Right kidney (tissue), 9 donors: ENCODE data around the gene LIPK.
"Not testable (repeated sequence)": the region's sequence is repeated elsewhere in the genome, so short reads cannot be mapped to it uniquely, and the experiment has no call there.

Experiments
- DNase-seq: peaks from one replicate; pipeline ENCODE4 v3.0.0-alpha.2; 2016
- long read RNA-seq, 8 donors: transcript quantifications; one replicate each; lab custom pipeline, GENCODE V29; 2026

The LIPK gene
- long read RNA-seq, donor 1: 0 reads
- long read RNA-seq, donor 2: 0 reads
- long read RNA-seq, donor 3: 0 reads
- long read RNA-seq, donor 4: 0 reads
- long read RNA-seq, donor 5: 0 reads
- long read RNA-seq, donor 6: 0 reads
- long read RNA-seq, donor 7: 0 reads
- long read RNA-seq, donor 8: 0 reads

GRCh38 chr10:88705958-88706357, at the start of gene LIPK:
Gene LIPK, plus strand, starts transcription at chr10:88706249. Its CDS starts 18,295 bp downstream, at chr10:88724544.
- no peak for DNase-seq

GRCh38 chr10:88657901-88658300, 48.1 kb upstream of the LIPK start:
- no peak for DNase-seq

- DNase-seq: no peak
These were observed 46.1 kb upstream of the LIPK start for GRCh38 chr10:88659725-88660597.

- DNase-seq: no peak
These were observed 45.5 kb upstream of the LIPK start for GRCh38 chr10:88660598-88660884.

- no peak for DNase-seq
These were observed 45.0 kb upstream of the LIPK start for GRCh38 chr10:88661018-88661417.

GRCh38 chr10:88661577-88661976, 44.5 kb upstream of the LIPK start:
- no peak for DNase-seq

GRCh38 chr10:88663153-88663552, 42.9 kb upstream of the LIPK start:
- DNase-seq: not testable (repeated sequence)

- DNase-seq: no peak
These were observed 41.9 kb upstream of the LIPK start, which contains the start of gene LIPF for GRCh38 chr10:88664142-88664541. Gene LIPF, plus strand, starts transcription at chr10:88664442. Its CDS starts 2,856 bp downstream, at chr10:88667298.

- DNase-seq: no peak
These were observed 37.6 kb upstream of the LIPK start for GRCh38 chr10:88668465-88668864.

GRCh38 chr10:88670497-88670896, 35.6 kb upstream of the LIPK start:
- no peak for DNase-seq

- no peak for DNase-seq
These were observed 34.0 kb upstream of the LIPK start for GRCh38 chr10:88672041-88672440.

- no peak for DNase-seq
These were observed 29.6 kb upstream of the LIPK start for GRCh38 chr10:88676283-88677060.

GRCh38 chr10:88680958-88681357, 25.1 kb upstream of the LIPK start:
- no peak for DNase-seq

- DNase-seq: no peak
These were observed 23.6 kb upstream of the LIPK start for GRCh38 chr10:88682491-88682890.

GRCh38 chr10:88687853-88688467, 18.1 kb upstream of the LIPK start:
- DNase-seq: no peak

GRCh38 chr10:88689366-88689765, 16.7 kb upstream of the LIPK start:
- no peak for DNase-seq

GRCh38 chr10:88693392-88694020, 12.5 kb upstream of the LIPK start:
- no peak for DNase-seq

GRCh38 chr10:88702848-88703597, 3.0 kb upstream of the LIPK start:
- no peak for DNase-seq

- no peak for DNase-seq
These were observed 1.5 kb downstream of the LIPK start for GRCh38 chr10:88707429-88708155.

- DNase-seq: not testable (repeated sequence)
These were observed 3.3 kb downstream of the LIPK start for GRCh38 chr10:88709361-88709760.

GRCh38 chr10:88715517-88715916, 9.5 kb downstream of the LIPK start:
- no peak for DNase-seq
